HPDE6-E6E7 (cell line): ENCODE data around the gene BTF3.
A peak's percentile ranks its signal among the peaks of the same experiment; 100 is the strongest.
"Not testable (repeated sequence)": the region's sequence is repeated elsewhere in the genome, so short reads cannot be mapped to it uniquely, and the experiment has no call there.

Experiments
- DNase-seq: peaks from one replicate; pipeline ENCODE4 v3.0.0; 2011; ENCODE audit warnings: missing footprints; ENCODE audit errors: extremely low spot score

Gene BTF3

GRCh38 chr5:73485715-73486114 is 12.5 kb upstream of the BTF3 start:
- no peak for DNase-seq

- DNase-seq: no peak
Observed at GRCh38 chr5:73486119-73486899, 11.9 kb upstream of the BTF3 start.

GRCh38 chr5:73487257-73487656 is 11.0 kb upstream of the BTF3 start:
- not testable (repeated sequence) for DNase-seq

- DNase-seq: no peak
Observed at GRCh38 chr5:73487815-73488214, 10.4 kb upstream of the BTF3 start.

GRCh38 chr5:73488806-73489205 is 9.4 kb upstream of the BTF3 start:
- no peak for DNase-seq

- DNase-seq: no peak
Observed at GRCh38 chr5:73490088-73490487, 8.2 kb upstream of the BTF3 start.

GRCh38 chr5:73491155-73491554 is 7.1 kb upstream of the BTF3 start:
- no peak for DNase-seq

GRCh38 chr5:73493421-73493820 is 4.8 kb upstream of the BTF3 start:
- no peak for DNase-seq

- no peak for DNase-seq
Observed at GRCh38 chr5:73494721-73495120, 3.5 kb upstream of the BTF3 start.

- no peak for DNase-seq
Observed at GRCh38 chr5:73495772-73496335, 2.4 kb upstream of the BTF3 start.

GRCh38 chr5:73496984-73497457 is 1.2 kb upstream of the BTF3 start:
- DNase-seq: peak; percentile 50

- no peak for DNase-seq
Observed at GRCh38 chr5:73497497-73498056, 665 bp upstream of the BTF3 start.

GRCh38 chr5:73499187-73499586 is 945 bp downstream of the BTF3 start:
- DNase-seq: no peak

GRCh38 chr5:73499756-73500155 is 1.5 kb downstream of the BTF3 start:
- DNase-seq: no peak

- DNase-seq: no peak
Observed at GRCh38 chr5:73501406-73501805, 3.2 kb downstream of the BTF3 start.

GRCh38 chr5:73506459-73506955 is 8.3 kb downstream of the BTF3 start:
- no peak for DNase-seq

- DNase-seq: no peak
Observed at GRCh38 chr5:73507062-73507461, 8.8 kb downstream of the BTF3 start.

- not testable (repeated sequence) for DNase-seq
Observed at GRCh38 chr5:73508521-73508920, 10.3 kb downstream of the BTF3 start.

- DNase-seq: no peak
Observed at GRCh38 chr5:73513996-73514395, 15.8 kb downstream of the BTF3 start.

- no peak for DNase-seq
Observed at GRCh38 chr5:73514418-73514817, 16.2 kb downstream of the BTF3 start.

- DNase-seq: no peak
Observed at GRCh38 chr5:73515232-73515631, 17.0 kb downstream of the BTF3 start.

- DNase-seq: peak; percentile 88
Observed at GRCh38 chr5:73519531-73520283, 21.5 kb downstream of the BTF3 start.
